Panc1 (cell line): ENCODE measurements around the gene NUP210. TPM values are rescaled to one million over a fixed set of nuclear protein-coding genes. Genes with fewer than 3 reads are reported as not detected.

ENCODE experiments used
- ATAC-seq: fragments of 200-7000 bp; cut with Tn5 transposase; 2 replicates; pipeline ENCODE4 v1.9.1; 2020; ENCODE audit warnings: mild to moderate bottlenecking, moderate library complexity
- BruUV-seq: library from RNA; stranded (reverse); fragments of 400-500 nt; replicated peaks from 2 replicates; lab custom pipeline; 2021; lab: Mats Ljungman, UMichigan
- CTCF ChIA-PET: fragments of 300-600 bp; sonication (Branson Sonifier 250); formaldehyde crosslinking; loops from one replicate; lab custom pipeline; 2022; ENCODE audit warnings: antibody characterized with exemption; lab: Charles Lee
- POLR2A ChIA-PET: fragments of 300-600 bp; sonication (Branson Sonifier 250); formaldehyde crosslinking; loops from one replicate; lab custom pipeline; 2022; ENCODE audit warnings: antibody characterized with exemption; lab: Charles Lee
- DNase-seq: peaks from one replicate; pipeline ENCODE4 v3.0.0-alpha.2; 2010; ENCODE audit warnings: low read depth, low spot score
- H3K27ac ChIP-seq: 2 replicates; pipeline ENCODE4 v1.5.1; 2011; ENCODE audit warnings: mild to moderate bottlenecking, low read length, inconsistent platforms
- H3K27me3 ChIP-seq: fragments of 200-500 bp; sonication (Bioruptor generic); 2 replicates; pipeline ENCODE4 v1.6.0; 2014; ENCODE audit warnings: low read length, inconsistent platforms; ENCODE audit not compliant: control insufficient read depth, insufficient read depth
- H3K36me3 ChIP-seq: fragments of 200-500 bp; sonication (Bioruptor generic); 2 replicates; pipeline ENCODE4 v1.5.1; 2014; ENCODE audit warnings: inconsistent platforms, mild to moderate bottlenecking, low read length, moderate library complexity; ENCODE audit not compliant: control insufficient read depth, insufficient read depth
- H3K4me1 ChIP-seq: 2 replicates; pipeline ENCODE4 v1.5.1; 2011; ENCODE audit warnings: inconsistent platforms, mild to moderate bottlenecking, low read length, moderate library complexity; ENCODE audit not compliant: control insufficient read depth, insufficient read depth
- H3K4me3 ChIP-seq, 2 experiments: 2 replicates each; pipeline ENCODE4 v1.5.1; 2011 to 2012; ENCODE audit warnings: low read depth in 2 of 2, low read length in 2 of 2, mild to moderate bottlenecking in 2 of 2, inconsistent platforms in 1 of 2, moderate library complexity in 1 of 2
- H3K9me3 ChIP-seq: fragments of 200-500 bp; sonication (Bioruptor generic); 2 replicates; pipeline ENCODE4 v1.5.1; 2014; ENCODE audit warnings: low read depth, mild to moderate bottlenecking, inconsistent platforms, low read length, moderate library complexity; ENCODE audit not compliant: control insufficient read depth, insufficient read depth
- CTCF ChIP-seq: fragments of 450-650 bp; IDR thresholded peaks from 2 replicates; pipeline ENCODE4 v1.5.1; 2017; ENCODE audit warnings: mild to moderate bottlenecking
- POLR2AphosphoS5 ChIP-seq: IDR thresholded peaks from 2 replicates; pipeline ENCODE4 v1.6.1; 2012; ENCODE audit warnings: mild to moderate bottlenecking, low read depth, low read length, moderate library complexity
- REST ChIP-seq, 2 experiments: IDR thresholded peaks; 2 replicates each; pipeline ENCODE4 v1.6.1; 2011 to 2012; ENCODE audit warnings: low read depth in 2 of 2, control low read depth in 1 of 2, low read length in 1 of 2, mild to moderate bottlenecking in 1 of 2, moderate library complexity in 1 of 2; ENCODE audit not compliant: insufficient read depth in 1 of 2
- SIN3A ChIP-seq: IDR thresholded peaks from 2 replicates; pipeline ENCODE4 v1.6.1; 2012; ENCODE audit warnings: low read depth, mild to moderate bottlenecking, low read length, moderate library complexity, borderline replicate concordance; ENCODE audit not compliant: insufficient read depth
- TCF7L2 ChIP-seq: IDR thresholded peaks from 2 replicates; pipeline ENCODE4 v1.6.1; 2011; ENCODE audit warnings: mild to moderate bottlenecking, low read depth, low read length, inconsistent platforms
- in situ Hi-C: cut with HindIII; loops from 2 replicates; pipeline ENCODE4 v1.10.0; 2016; ENCODE audit warnings: low sequenced_read_pairs, low pct_unique_long_range_greater_than_20kb
- intact Hi-C: fragments of 100-400 bp; cut with micrococcal nuclease; formaldehyde crosslinking; loops from one replicate; pipeline ENCODE4 v1.10.0; 2022; ENCODE audit not compliant: unreplicated experiment
- total RNA-seq: library from RNA; stranded (reverse); gene quantifications from one replicate; pipeline ENCODE4 v1.2.1, GENCODE V29; 2021; ENCODE audit not compliant: unreplicated experiment

Gene NUP210
- total RNA-seq, 1 experiment from 2014 or later, result 36.8 TPM

- POLR2A ChIA-PET, result no interaction called here
- no peaks in the 10 kb centered on the region for H3K4me1 ChIP-seq
- CTCF ChIA-PET, result no interaction called here
- no peaks in the 10 kb centered on the region for H3K9me3 ChIP-seq
- no peak for TF ChIP-seq SIN3A
- TF ChIP-seq CTCF, result no peak
- no peak for TF ChIP-seq TCF7L2
- no peak for TF ChIP-seq REST (IDR thresholded peaks at IDR 0.05; ENCODE audit: insufficient read depth in 1 of 2, low read depth in 2 of 2, low read length in 1 of 2)
- TF ChIP-seq POLR2AphosphoS5, result no peak
- in situ Hi-C loops, result no loop called here
- BruUV-seq, result no TSS peak
- DNase-seq, result no peak
- intact Hi-C loops, result no loop called here
- no peak overlapping the region for H3K27ac ChIP-seq
- no peaks in the 10 kb centered on the region for H3K36me3 ChIP-seq
- no peak for ATAC-seq
- no peaks in the 10 kb centered on the region for H3K27me3 ChIP-seq
- no peak overlapping the region for H3K4me3 ChIP-seq
These were observed 80.3 kb downstream of the NUP210 start for GRCh38 chr3:13339833-13340232.

GRCh38 chr3:13338996-13339395 is 81.1 kb downstream of the NUP210 start:
- H3K4me3 ChIP-seq, result no peak overlapping the region
- ChIA-PET CTCF (no interaction called here), POLR2A (no interaction called here)
- H3K27me3 ChIP-seq, result no peaks in the 10 kb centered on the region
- intact Hi-C loops, result no loop called here
- no peaks in the 10 kb centered on the region for H3K9me3 ChIP-seq
- no peak overlapping the region for H3K27ac ChIP-seq
- no peak for DNase-seq
- in situ Hi-C loops, result no loop called here
- TF ChIP-seq REST (IDR thresholded peaks at IDR 0.05; ENCODE audit: insufficient read depth in 1 of 2, low read depth in 2 of 2, low read length in 1 of 2) (no peak), SIN3A (no peak), CTCF (no peak), POLR2AphosphoS5 (no peak)
- no peaks in the 10 kb centered on the region for H3K36me3 ChIP-seq
- no TSS peak for BruUV-seq
- no peak for ATAC-seq
- no peaks in the 10 kb centered on the region for H3K4me1 ChIP-seq
